ENCODE results near the gene SELENON.

Gene SELENON

DNA sequence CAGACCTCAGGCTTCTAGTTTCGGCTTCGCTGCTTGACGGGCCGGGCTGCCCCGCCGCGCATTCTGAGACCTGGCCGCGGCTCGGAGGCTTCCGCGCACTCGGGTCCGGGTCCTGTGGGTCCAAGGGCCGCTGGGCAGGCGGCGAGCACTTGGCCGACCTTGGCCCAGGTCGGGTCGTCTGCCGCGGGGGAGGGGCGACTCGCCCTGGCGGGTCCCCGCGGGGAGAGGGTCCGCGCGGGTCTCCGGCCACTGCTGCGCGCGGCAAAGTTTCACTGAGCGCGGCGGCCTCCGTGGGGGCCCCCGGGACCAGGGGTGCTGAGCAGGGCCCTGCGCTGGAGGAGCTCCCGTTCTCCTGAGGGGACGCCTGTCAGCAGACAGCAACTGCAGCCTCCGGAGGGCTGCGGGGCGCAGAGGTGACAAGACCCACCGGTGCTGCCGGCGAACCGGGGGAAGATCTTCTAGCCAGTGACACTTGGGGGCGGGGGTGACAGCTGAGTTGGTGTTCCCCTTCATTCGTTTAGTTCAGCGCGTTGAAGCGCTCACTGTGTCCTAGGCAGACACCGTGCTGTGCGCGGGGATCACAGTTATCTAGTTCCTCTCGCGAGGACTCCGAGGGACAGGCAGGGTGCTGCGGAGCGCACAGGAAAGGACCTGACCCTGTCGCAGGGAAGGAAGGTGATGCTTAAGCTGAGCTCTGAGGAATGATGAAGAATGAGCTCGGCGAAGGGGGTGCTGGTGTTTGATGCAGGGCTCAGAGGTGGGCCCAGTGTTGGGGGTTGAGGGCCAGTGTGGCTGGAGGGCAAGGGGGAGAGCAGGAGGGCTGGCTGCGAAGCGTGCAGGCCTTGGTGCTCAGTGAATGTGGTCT, 20.5 kb downstream of the SELENON start:
- TF ChIP-seq, protein P1, sequence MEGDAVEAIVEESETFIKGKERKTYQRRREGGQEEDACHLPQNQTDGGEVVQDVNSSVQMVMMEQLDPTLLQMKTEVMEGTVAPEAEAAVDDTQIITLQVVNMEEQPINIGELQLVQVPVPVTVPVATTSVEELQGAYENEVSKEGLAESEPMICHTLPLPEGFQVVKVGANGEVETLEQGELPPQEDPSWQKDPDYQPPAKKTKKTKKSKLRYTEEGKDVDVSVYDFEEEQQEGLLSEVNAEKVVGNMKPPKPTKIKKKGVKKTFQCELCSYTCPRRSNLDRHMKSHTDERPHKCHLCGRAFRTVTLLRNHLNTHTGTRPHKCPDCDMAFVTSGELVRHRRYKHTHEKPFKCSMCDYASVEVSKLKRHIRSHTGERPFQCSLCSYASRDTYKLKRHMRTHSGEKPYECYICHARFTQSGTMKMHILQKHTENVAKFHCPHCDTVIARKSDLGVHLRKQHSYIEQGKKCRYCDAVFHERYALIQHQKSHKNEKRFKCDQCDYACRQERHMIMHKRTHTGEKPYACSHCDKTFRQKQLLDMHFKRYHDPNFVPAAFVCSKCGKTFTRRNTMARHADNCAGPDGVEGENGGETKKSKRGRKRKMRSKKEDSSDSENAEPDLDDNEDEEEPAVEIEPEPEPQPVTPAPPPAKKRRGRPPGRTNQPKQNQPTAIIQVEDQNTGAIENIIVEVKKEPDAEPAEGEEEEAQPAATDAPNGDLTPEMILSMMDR (IDR thresholded peaks at IDR 0.05; ENCODE audit: insufficient read depth, low read depth, low read length, missing control alignments), result no peak
- DNase-seq (ENCODE audit: low read depth), result peak; percentile 81
- peak overlapping the region; percentile 84 for H3K4me3 ChIP-seq (ENCODE audit: low read length)

DNA sequence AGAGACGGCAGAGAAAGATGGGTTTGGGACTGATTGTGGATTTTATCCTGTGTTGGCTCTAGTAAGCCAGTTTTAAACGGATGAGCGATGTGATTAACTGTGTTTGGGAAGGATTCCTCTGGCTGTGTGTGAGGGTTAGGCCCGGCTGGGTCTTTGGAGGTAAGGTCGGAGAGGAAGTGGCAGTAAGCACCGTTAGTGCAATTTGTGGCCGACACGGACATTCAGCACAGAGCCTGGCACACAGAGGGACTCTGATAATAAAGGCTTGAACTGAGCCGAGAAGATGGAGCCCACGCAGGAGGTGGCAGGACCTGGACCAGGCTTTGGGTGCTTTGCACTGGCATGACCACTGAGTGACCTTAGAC, 21.1 kb downstream of the SELENON start:
- DNase-seq (ENCODE audit: low read depth), result no peak
- TF ChIP-seq, protein P1 (IDR thresholded peaks at IDR 0.05; ENCODE audit: insufficient read depth, low read depth, low read length, missing control alignments), result no peak
- H3K4me3 ChIP-seq (ENCODE audit: low read length), result peak overlapping the region; percentile 84

DNA sequence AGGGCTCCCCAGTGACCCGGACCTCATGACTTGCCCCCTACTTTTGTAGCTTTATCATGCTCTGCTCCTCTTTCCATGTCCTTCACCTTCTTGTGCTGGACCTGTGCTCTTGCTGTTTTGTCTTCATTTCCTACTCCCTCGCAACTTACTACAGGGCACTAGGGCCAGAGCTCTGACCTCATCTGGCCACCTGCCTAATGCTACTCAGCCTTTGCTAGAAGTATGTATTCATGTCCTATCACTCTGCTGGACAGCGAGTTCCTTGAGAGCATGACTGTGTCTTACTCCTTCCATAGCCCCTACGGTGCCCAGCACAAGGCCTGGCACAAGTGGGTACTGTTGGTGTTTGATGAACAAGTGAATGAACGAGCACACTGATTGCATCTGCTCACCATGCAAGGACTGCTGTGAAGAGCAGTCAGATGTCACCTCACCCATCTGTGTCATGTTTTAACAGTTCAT, 21.7 kb downstream of the SELENON start:
- TF ChIP-seq, protein P1 (IDR thresholded peaks at IDR 0.05; ENCODE audit: insufficient read depth, low read depth, low read length, missing control alignments), result no peak
- H3K4me3 ChIP-seq (ENCODE audit: low read length), result peak overlapping the region; percentile 84
- DNase-seq (ENCODE audit: low read depth), result no peak

DNA sequence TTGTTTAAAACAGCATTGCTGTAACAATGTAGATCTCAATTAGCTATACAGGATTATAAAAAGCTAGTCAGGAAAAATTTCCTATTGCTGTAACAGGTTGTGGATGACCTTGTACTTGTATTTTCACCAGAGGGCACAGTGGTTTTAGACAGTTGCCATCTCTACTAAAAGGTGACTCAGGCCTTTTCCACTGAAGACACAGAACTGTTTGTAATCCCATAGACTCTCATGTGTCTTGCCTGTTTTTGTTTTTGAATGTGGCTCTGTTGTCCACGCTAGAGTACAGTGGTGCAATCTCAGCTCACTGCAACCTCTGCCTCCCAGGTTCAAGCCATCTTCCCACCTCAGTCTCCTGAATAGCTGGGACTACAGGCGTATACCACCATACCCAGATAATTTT, 25.6 kb downstream of the SELENON start:
- H3K4me3 ChIP-seq (ENCODE audit: low read length), result no peak overlapping the region
- DNase-seq (ENCODE audit: low read depth), result no peak
- TF ChIP-seq, protein P1 (IDR thresholded peaks at IDR 0.05; ENCODE audit: insufficient read depth, low read depth, low read length, missing control alignments), result no peak

DNA sequence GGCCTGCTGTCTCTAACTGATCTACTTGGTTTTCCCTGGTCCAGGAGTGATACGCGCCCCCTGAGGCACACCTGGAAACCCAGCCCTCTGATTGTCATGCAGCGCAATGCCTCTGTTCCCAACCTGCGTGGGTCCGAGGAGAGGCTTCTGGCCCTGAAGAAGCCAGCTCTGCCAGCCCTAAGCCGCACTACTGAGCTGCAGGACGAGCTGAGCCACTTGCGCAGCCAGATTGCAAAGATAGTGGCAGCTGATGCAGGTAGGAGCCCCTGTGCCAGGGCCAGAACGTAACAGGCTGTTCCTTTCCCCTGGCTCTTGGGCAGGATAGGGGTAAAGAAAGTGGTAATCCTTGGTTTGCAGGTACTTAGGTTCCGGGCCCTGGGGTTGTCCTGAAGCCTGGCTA, 26.6 kb downstream of the SELENON start:
- H3K4me3 ChIP-seq (ENCODE audit: low read length), result no peak overlapping the region
- TF ChIP-seq, protein P1 (IDR thresholded peaks at IDR 0.05; ENCODE audit: insufficient read depth, low read depth, low read length, missing control alignments), result no peak
- DNase-seq (ENCODE audit: low read depth), result no peak

DNA sequence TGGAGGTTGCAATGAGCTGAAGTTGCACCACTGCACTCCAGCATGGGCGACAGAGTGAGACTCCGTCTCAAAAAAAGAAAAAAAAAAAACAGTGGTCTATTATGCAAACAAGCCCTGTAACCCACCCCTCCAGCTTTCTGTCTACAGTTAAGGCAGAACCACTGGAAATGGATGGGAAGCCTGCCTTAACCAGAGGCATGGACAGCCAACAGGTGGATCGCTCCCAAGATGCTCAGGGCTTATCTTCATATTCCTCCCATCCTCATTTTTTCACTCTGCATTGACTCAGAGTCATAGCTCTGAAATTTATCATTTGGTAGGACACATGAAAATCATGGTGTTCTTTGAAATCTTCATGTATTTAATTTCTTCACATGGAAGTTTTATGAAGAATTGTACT, 28.5 kb downstream of the SELENON start:
- TF ChIP-seq, protein P1 (IDR thresholded peaks at IDR 0.05; ENCODE audit: insufficient read depth, low read depth, low read length, missing control alignments), result no peak
- H3K4me3 ChIP-seq (ENCODE audit: low read length), result no peak overlapping the region
- DNase-seq (ENCODE audit: low read depth), result no peak

DNA sequence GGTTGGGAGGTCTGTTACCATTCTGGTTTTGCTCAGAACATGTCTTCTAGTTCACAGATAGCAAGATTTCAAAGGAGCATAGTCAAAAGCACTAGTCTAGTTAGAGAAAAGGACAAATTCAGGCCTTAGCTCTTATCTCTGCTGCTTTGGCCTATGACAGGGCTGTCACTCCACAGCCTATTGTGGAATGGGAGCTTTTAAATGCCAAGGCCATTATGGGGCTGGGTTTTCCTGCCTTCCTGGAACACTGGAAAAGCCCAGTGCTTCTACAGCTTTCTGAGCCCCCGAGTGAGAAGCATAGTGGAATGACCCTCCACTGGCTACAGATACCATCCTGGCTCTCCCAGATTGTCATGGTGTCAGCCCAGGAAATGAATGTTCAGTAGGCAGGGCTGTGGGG, 29.1 kb downstream of the SELENON start:
- no peak for DNase-seq (ENCODE audit: low read depth)
- TF ChIP-seq, protein P1 (IDR thresholded peaks at IDR 0.05; ENCODE audit: insufficient read depth, low read depth, low read length, missing control alignments), result no peak
- no peak overlapping the region for H3K4me3 ChIP-seq (ENCODE audit: low read length)
